Measurements from ENCODE around the gene RSL24D1. TPM values are rescaled to one million over a fixed set of nuclear protein-coding genes. Genes with fewer than 3 reads are reported as not detected.

The RSL24D1 gene
- total and polyA plus RNA-seq, 2 of the 13 experiments (the other 11 are each of a cell fraction or from before 2014, with no cell fraction given): 58.8 to 100.0 TPM

GRCh38 chr15:55221090-55222011 is 24.6 kb upstream of the RSL24D1 start (continued):
- TF ChIP-seq REST (IDR thresholded peaks at IDR 0.05; ENCODE audit: borderline replicate concordance in 1 of 2, low read depth in 1 of 2, low read length in 2 of 2): no peak
- peak; percentile 81 for TF ChIP-seq TEAD3 (CRISPR knock-in tag; optimal IDR thresholded peaks at IDR 0.05; ENCODE audit: borderline replicate concordance)
- TF ChIP-seq, protein P1, sequence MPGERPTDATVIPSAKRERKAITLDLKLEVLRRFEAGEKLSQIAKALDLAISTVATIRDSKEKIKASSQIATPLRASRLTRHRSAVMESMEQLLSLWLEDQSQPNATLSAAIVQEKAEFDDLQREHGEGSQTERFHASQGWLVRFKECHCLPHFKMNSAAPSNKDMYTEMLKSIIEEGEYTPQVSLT (CRISPR knock-in tag; IDR thresholded peaks at IDR 0.05; ENCODE audit: borderline replicate concordance, low read depth): no peak
- TF ChIP-seq HDAC1 (CRISPR knock-in tag; IDR thresholded peaks at IDR 0.05): 0 out of 2 replicates have a peak, but pooled peaks have one; percentile 16
- TF ChIP-seq ELF4 (CRISPR knock-in tag; IDR thresholded peaks at IDR 0.05; ENCODE audit: borderline replicate concordance): no peak
- no peak for TF ChIP-seq ZNF253 (CRISPR knock-in tag; IDR thresholded peaks at IDR 0.05; ENCODE audit: borderline replicate concordance)
- no peak for TF ChIP-seq ZNF432 (CRISPR knock-in tag; IDR thresholded peaks at IDR 0.05; ENCODE audit: borderline replicate concordance)
- peak; percentile 62; the same call in 1 of the 2 replicates for TF ChIP-seq TGIF2 (CRISPR knock-in tag; IDR thresholded peaks at IDR 0.05)
- no peak for TF ChIP-seq MAFG (CRISPR knock-in tag; IDR thresholded peaks at IDR 0.05)
- TF ChIP-seq KLF15 (CRISPR knock-in tag; IDR thresholded peaks at IDR 0.05; ENCODE audit: borderline replicate concordance): no peak
- 0 out of 2 replicates have a peak, but pooled peaks have one; percentile 18 for TF ChIP-seq MIXL1 (CRISPR knock-in tag; IDR thresholded peaks at IDR 0.05)
- no peak for TF ChIP-seq ZNF709 (CRISPR knock-in tag; IDR thresholded peaks at IDR 0.05)
- peak; percentile 55; the same call in 1 of the 2 replicates for TF ChIP-seq JUND (CRISPR knock-in tag; IDR thresholded peaks at IDR 0.05)
- TF ChIP-seq ARID2 (CRISPR knock-in tag; IDR thresholded peaks at IDR 0.05; ENCODE audit: borderline replicate concordance): no peak
- TF ChIP-seq ZNF207 (IDR thresholded peaks at IDR 0.05; ENCODE audit: borderline replicate concordance): no peak
- no peak for TF ChIP-seq EEA1 (CRISPR knock-in tag; IDR thresholded peaks at IDR 0.05; ENCODE audit: borderline replicate concordance)
- TF ChIP-seq MIER3 (CRISPR knock-in tag; IDR thresholded peaks at IDR 0.05; ENCODE audit: borderline replicate concordance): peak; percentile 35; the same call in 1 of the 2 replicates
- no peak for TF ChIP-seq CENPT (CRISPR knock-in tag; IDR thresholded peaks at IDR 0.05; ENCODE audit: low read depth)
- TF ChIP-seq, protein P2, sequence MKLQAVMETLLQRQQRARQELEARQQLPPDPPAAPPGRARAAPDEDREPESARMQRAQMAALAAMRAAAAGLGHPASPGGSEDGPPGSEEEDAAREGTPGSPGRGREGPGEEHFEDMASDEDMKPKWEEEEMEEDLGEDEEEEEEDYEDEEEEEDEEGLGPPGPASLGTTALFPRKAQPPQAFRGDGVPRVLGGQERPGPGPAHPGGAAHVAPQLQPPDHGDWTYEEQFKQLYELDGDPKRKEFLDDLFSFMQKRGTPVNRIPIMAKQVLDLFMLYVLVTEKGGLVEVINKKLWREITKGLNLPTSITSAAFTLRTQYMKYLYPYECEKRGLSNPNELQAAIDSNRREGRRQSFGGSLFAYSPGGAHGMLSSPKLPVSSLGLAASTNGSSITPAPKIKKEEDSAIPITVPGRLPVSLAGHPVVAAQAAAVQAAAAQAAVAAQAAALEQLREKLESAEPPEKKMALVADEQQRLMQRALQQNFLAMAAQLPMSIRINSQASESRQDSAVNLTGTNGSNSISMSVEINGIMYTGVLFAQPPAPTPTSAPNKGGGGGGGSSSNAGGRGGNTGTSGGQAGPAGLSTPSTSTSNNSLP (IDR thresholded peaks at IDR 0.05; ENCODE audit: low read depth, low read length): no peak
- no peak for TF ChIP-seq WIZ (CRISPR knock-in tag; IDR thresholded peaks at IDR 0.05)
- TF ChIP-seq ZKSCAN5 (CRISPR knock-in tag; IDR thresholded peaks at IDR 0.05): no peak
- TF ChIP-seq, protein P3, sequence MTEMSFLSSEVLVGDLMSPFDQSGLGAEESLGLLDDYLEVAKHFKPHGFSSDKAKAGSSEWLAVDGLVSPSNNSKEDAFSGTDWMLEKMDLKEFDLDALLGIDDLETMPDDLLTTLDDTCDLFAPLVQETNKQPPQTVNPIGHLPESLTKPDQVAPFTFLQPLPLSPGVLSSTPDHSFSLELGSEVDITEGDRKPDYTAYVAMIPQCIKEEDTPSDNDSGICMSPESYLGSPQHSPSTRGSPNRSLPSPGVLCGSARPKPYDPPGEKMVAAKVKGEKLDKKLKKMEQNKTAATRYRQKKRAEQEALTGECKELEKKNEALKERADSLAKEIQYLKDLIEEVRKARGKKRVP (CRISPR knock-in tag; IDR thresholded peaks at IDR 0.05): peak in 1 of 2 experiments; percentile 70; a peak in 2 of 4 replicates

Measured in HepG2 (cell line).